K562 (cell line): ENCODE data around the gene ESPN. TPM values are rescaled to one million over a fixed set of nuclear protein-coding genes. Genes with fewer than 3 reads are reported as not detected.
"Not testable (repeated sequence)": the region's sequence is repeated elsewhere in the genome, so short reads cannot be mapped to it uniquely, and the experiment has no call there.

ENCODE experiments used
- ATAC-seq: fragments of 200-7000 bp; cut with Tn5 transposase; 3 replicates; pipeline ENCODE4 v1.9.1; 2020; ENCODE audit warnings: moderate library complexity
- BruUV-seq: library from RNA; stranded (reverse); fragments of 400-500 nt; replicated peaks from 2 replicates; lab custom pipeline; 2021; lab: Mats Ljungman, UMichigan
- CTCF ChIA-PET: fragments of 300-600 bp; formaldehyde crosslinking; extraction: SDS; loops from one replicate; lab custom pipeline; 2021; ENCODE audit warnings: low intra/inter-chr PET ratio; lab: Yijun Ruan, JAX
- POLR2A ChIA-PET: fragments of 300-600, 350-650 bp; sonication (Branson Sonifier 250); formaldehyde crosslinking; extraction: SDS; loops from one replicate; lab custom pipeline; 2021; ENCODE audit warnings: antibody characterized with exemption, inconsistent platforms; lab: Yijun Ruan, JAX
- DNase-seq, 4 experiments: peaks; one replicate each; pipeline versions ENCODE4 v3.0.0 to v3.0.0-alpha.2; 2011 to 2018; ENCODE audit warnings: low spot score in 3 of 4, mixed read lengths in 3 of 4; ENCODE audit errors: extremely low read depth in 1 of 4
- FAIRE-seq: peaks from 2 replicates; lab custom pipeline; 2011; peaks lifted over from hg19 to GRCh38; lab: Jason Lieb, UNC
- H2AFZ ChIP-seq: 2 replicates; pipeline ENCODE4 v1.6.0; 2011; ENCODE audit warnings: low read depth, low read length, control low read depth, inconsistent platforms
- H3K27ac ChIP-seq: fragments of 200-600 bp; 3 replicates; pipeline ENCODE4 v1.8.0; 2011; ENCODE audit warnings: low read depth, mild to moderate bottlenecking, control low read depth, inconsistent platforms, low read length, moderate library complexity, mixed read lengths; ENCODE audit errors: extremely low read depth
- H3K27me3 ChIP-seq, 2 experiments: fragments of 300-600 bp in 1 of 2; 2 replicates in 1 of 2; 3 replicates in 1 of 2; pipeline versions ENCODE4 v1.6.0 to v1.8.0; 2011; ENCODE audit warnings: inconsistent platforms in 2 of 2, low read length in 2 of 2, mild to moderate bottlenecking in 1 of 2, mixed read lengths in 1 of 2, moderate library complexity in 1 of 2; ENCODE audit not compliant: control insufficient read depth in 2 of 2, insufficient read depth in 2 of 2
- H3K36me3 ChIP-seq: fragments of 300-600 bp; 3 replicates; pipeline ENCODE4 v1.8.0; 2011; ENCODE audit warnings: mild to moderate bottlenecking, low read length, inconsistent platforms; ENCODE audit not compliant: control insufficient read depth, insufficient read depth
- H3K4me1 ChIP-seq, 2 experiments: fragments of 200-600 bp in 1 of 2; replicated peaks in 1 of 2; 2 replicates in 1 of 2; 3 replicates in 1 of 2; pipeline versions ENCODE4 v1.5.1 to v1.8.0; 2011; ENCODE audit warnings: inconsistent platforms in 2 of 2, low read length in 2 of 2, mild to moderate bottlenecking in 1 of 2, mixed read lengths in 1 of 2, moderate library complexity in 1 of 2; ENCODE audit not compliant: control insufficient read depth in 2 of 2, insufficient read depth in 2 of 2
- H3K4me2 ChIP-seq: 2 replicates; pipeline ENCODE4 v1.6.1; 2011; ENCODE audit warnings: low read length, control low read depth, inconsistent platforms, mixed read lengths; ENCODE audit not compliant: insufficient read depth
- H3K4me3 ChIP-seq: fragments of 200-600 bp; sonication (generic), shearing (Covaris generic); 2 replicates; pipeline ENCODE4 v1.5.1; 2016; ENCODE audit warnings: control low read depth, inconsistent platforms
- H3K79me2 ChIP-seq: fragments of 200-600 bp; 3 replicates; pipeline ENCODE4 v1.8.0; 2011; ENCODE audit warnings: low read length, inconsistent platforms; ENCODE audit not compliant: control insufficient read depth, insufficient read depth
- H3K9ac ChIP-seq, 2 experiments: 2 replicates each; pipeline versions ENCODE4 v1.6.0 to v1.6.1; 2011; ENCODE audit warnings: low read depth in 2 of 2, low read length in 2 of 2, control low read depth in 1 of 2, inconsistent platforms in 1 of 2, mild to moderate bottlenecking in 1 of 2, mixed read lengths in 1 of 2; ENCODE audit not compliant: insufficient read depth in 1 of 2
- H3K9me1 ChIP-seq: one replicate; pipeline ENCODE4 v1.6.0; 2011; ENCODE audit warnings: inconsistent platforms, mild to moderate bottlenecking, low read length, moderate library complexity; ENCODE audit not compliant: control insufficient read depth, insufficient read depth
- H3K9me3 ChIP-seq: replicated peaks from 2 replicates; pipeline ENCODE4 v1.5.1; 2011; ENCODE audit warnings: low read depth, low read length, inconsistent platforms; ENCODE audit not compliant: control insufficient read depth, insufficient read depth
- H4K20me1 ChIP-seq: replicated peaks from 2 replicates; pipeline ENCODE4 v1.6.1; 2011; ENCODE audit warnings: low read length, inconsistent platforms, mixed read lengths; ENCODE audit not compliant: control insufficient read depth, insufficient read depth
- ETV6 ChIP-seq, 3 experiments: fragments of 150-350 bp in 1 of 3; sonication (generic) in 1 of 3; formaldehyde crosslinking in 1 of 3; IDR thresholded peaks; 2 replicates each; pipeline versions ENCODE4 v1.6.1 to v1.8.0; 2014 to 2022; ENCODE audit warnings: borderline replicate concordance in 2 of 3, low read depth in 2 of 3, antibody characterized with exemption in 1 of 3, low read length in 1 of 3, mild to moderate bottlenecking in 1 of 3, missing genetic modification reagents in 1 of 3
- MLLT1 ChIP-seq, 2 experiments: fragments of 450-650 bp; IDR thresholded peaks; 2 replicates each; pipeline ENCODE4 v1.6.1; 2016
- NFYB ChIP-seq: IDR thresholded peaks from 2 replicates; pipeline ENCODE4 v1.6.1; 2011; ENCODE audit warnings: mild to moderate bottlenecking, moderate library complexity; ENCODE audit not compliant: insufficient read length; ENCODE audit errors: extremely low read depth
- POLR2A ChIP-seq: fragments of 450-650 bp; conservative IDR thresholded peaks from 2 replicates; pipeline ENCODE4 v1.6.1; 2016
- SUPT5H ChIP-seq: fragments of 450-650 bp; IDR thresholded peaks from 2 replicates; pipeline ENCODE4 v1.6.1; 2016
- WGBS: fragments of 100-300 bp; shearing (Covaris generic); methylation state at CpG from one replicate; pipeline ENCODE4 v1.1.6; 2016; ENCODE audit warnings: low coverage, mixed read lengths; ENCODE audit not compliant: insufficient coverage; ENCODE audit errors: missing lambda C conversion rate; 5-methylcytosine and 5-hydroxymethylcytosine counted together
- in situ Hi-C: fragments of 300-500 bp; cut with MboI; formaldehyde crosslinking; loops from 4 replicates; pipeline ENCODE4 v1.15.0; 2018; ENCODE audit warnings: inconsistent platforms, mixed read lengths
- intact Hi-C: fragments of 100-400 bp; cut with micrococcal nuclease; formaldehyde crosslinking; loops from 2 replicates; pipeline ENCODE4 v1.14.2; 2022
- polyA plus RNA-seq, 8 experiments: library from polyadenylated mRNA; depleted of rRNA in 4 of 8; stranded (reverse) in 5 of 8; unstranded in 3 of 8; fragments of >200 nt; fragmentation: Nextera tagmentation in 2 of 8; fragmentation: Illumina TruSeq in 1 of 8; extraction: Ambion mirVana in 2 of 8; extraction: Trizol in 1 of 8; gene quantifications; 2 replicates each; pipeline versions ENCODE4 v1.2.1 to v1.2.3, GENCODE V29; 2011 to 2014; ENCODE audit warnings: inconsistent platforms in 1 of 8, missing spikeins in 1 of 8
- total RNA-seq, 7 experiments: library from RNA; depleted of rRNA in 6 of 7; stranded (reverse); fragments of >200 nt in 6 of 7; fragmentation: Illumina TruSeq in 2 of 7; extraction: Trizol in 2 of 7; gene quantifications; 2 replicates each; pipeline versions ENCODE4 v1.2.1 to v1.2.3, GENCODE V29; 2011 to 2021; ENCODE audit warnings: low replicate concordance in 1 of 7

Gene ESPN
- total and polyA plus RNA-seq, 9 of the 15 experiments (the other 6 are each of a cell fraction or from before 2014, with no cell fraction given) = 0.07 to 1.2 (median 0.45) TPM; not detected in 3

- H3K4me2 ChIP-seq; H3K9ac ChIP-seq; DNase-seq; H3K9me3 ChIP-seq; H2AFZ ChIP-seq; in situ Hi-C loops; H3K27me3 ChIP-seq; intact Hi-C loops; H3K9me1 ChIP-seq; BruUV-seq; FAIRE-seq; H4K20me1 ChIP-seq; H3K4me3 ChIP-seq; H3K27ac ChIP-seq; CTCF ChIA-PET; H3K36me3 ChIP-seq; ATAC-seq; TF ChIP-seq ETV6 (IDR thresholded peaks at IDR 0.05; ENCODE audit: borderline replicate concordance in 1 of 2, low read depth in 2 of 2, low read length in 1 of 2): not testable (repeated sequence)
- WGBS = 85% methylated on average over 8 of the region's 8 CpGs
- POLR2A ChIA-PET = interaction anchor here (0.6 to 3.6 kb wide), 4 partner anchors 27 to 101 kb away, joined by 3 to 15 read pairs (median 5); no protein-coding TSS in a partner anchor
- TF ChIP-seq SUPT5H (peak; percentile 34; the same call in 1 of the 2 replicates), ETV6 (CRISPR knock-in tag; IDR thresholded peaks at IDR 0.05; ENCODE audit: borderline replicate concordance) (0 out of 2 replicates have a peak, but pooled peaks have one; percentile 44), MLLT1 (IDR thresholded peaks at IDR 0.05) (peak in 1 of 2 experiments; percentile 50; a peak in 1 of 4 replicates), POLR2A (peak; percentile 71; the same call in 1 of the 2 replicates), NFYB (peak; percentile 39)
- Histone ChIP-seq H3K4me1 (peaks cover 13 to 23% of the 10 kb centered on the region in 2 experiments), H3K79me2 (peaks cover 20% of the 10 kb centered on the region)
Observed at GRCh38 chr1:6395130-6395529, 29.4 kb upstream of the ESPN start.
